GM19351 (cell line): ENCODE measurements around the gene FGF3.

Source experiments
- ATAC-seq: cut with Tn5 transposase; IDR thresholded peaks from one replicate; pipeline ENCODE4 v1.9.1; 2021; ENCODE audit warnings: mild to moderate bottlenecking, moderate library complexity; ENCODE audit not compliant: unreplicated experiment

Gene FGF3

DNA sequence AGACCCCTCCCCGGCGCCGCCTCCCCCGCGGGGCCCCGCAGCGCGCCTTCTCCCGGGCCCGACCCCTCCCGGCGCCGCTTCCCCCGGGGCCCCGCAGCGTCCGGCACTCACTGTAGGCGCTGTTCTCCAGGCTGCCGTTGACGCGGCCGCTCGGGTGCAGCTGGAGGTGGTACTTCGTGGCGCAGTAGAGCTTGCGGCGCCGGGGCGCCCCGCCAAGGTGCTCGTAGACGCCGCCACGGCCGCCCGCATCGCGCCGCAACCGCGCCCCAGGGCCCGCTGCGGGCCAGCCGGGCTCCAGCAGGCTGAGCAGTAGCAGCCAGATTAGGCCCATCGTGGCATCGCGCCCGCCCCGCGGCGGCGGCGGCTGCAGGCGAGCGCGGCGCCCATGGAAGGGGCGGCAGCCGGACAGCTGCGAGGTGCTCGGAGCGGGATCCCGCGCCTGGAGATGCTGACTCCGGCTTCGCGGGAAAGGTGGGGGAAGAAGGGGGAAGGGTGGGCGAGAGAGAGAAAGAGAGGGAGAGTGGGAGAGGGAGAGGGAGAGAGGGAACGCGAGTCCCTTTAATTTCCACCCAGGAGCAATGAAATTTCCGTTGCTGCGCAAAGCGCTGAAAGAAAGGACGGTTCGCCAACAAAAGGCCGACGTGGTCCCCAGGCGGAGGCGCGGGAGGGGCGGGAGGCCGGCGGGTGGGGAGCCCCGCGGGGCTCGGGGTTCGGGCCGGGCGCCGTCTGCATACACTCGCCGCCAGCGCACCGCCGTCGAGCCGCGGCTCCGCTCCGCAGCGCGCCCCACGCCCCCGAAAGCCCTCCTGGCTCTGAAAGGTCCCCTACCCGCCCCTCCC, at the start of gene FGF3:
FGF3 (minus strand) TSS at position 814 of the 839 bp plus-strand sequence; CDS start at position 331, 483 bp downstream.
- no peak for ATAC-seq

DNA sequence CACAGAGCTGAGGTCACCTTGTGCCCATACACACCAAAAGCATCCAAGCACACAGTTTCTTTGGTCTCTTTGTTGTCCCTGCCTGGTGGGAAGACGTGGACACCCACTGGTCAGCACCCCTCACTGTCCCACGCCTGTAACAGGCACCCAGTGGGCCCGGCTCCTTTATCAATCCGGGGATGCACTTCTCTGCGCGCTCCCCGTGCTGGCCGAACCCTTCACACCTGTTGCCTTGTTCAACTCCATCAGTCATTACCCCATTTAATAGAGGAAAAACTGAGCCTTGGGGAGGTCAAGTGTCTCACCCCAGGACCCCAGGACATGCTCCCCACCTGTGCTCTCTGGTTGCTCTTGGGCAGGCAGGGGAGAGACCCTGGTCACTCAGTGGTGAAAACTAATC, 49.7 kb upstream of the FGF3 start:
- no peak for ATAC-seq

- no peak for ATAC-seq
These were observed 49.0 kb upstream of the FGF3 start for GRCh38 chr11:69868006-69868810.

- ATAC-seq = no peak
These were observed 48.1 kb upstream of the FGF3 start for GRCh38 chr11:69867076-69868005.

DNA sequence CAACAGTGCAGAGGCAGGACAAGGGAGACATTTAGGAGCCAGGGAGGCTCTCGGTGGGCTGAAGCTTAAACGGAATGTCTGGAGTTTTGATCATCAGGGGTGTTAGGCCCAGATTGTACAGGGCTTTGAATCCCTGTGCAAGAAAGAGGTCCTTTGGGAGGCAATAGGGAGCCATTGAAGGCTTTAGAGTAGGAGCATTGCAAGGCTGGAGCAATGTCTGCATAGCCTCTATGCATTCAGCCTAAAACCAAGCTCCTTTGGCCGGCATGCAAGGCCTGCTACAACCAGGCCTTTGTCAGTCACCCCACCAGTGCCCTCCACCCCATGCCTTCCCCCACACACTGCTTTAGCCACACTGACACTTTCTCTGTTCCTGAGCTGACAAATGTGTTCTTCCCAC, 47.4 kb upstream of the FGF3 start:
- no peak for ATAC-seq

GRCh38 chr11:69865707-69866106, 46.5 kb upstream of the FGF3 start:
- no peak for ATAC-seq

- ATAC-seq = no peak
These were observed 45.8 kb upstream of the FGF3 start for GRCh38 chr11:69864686-69865661.

DNA sequence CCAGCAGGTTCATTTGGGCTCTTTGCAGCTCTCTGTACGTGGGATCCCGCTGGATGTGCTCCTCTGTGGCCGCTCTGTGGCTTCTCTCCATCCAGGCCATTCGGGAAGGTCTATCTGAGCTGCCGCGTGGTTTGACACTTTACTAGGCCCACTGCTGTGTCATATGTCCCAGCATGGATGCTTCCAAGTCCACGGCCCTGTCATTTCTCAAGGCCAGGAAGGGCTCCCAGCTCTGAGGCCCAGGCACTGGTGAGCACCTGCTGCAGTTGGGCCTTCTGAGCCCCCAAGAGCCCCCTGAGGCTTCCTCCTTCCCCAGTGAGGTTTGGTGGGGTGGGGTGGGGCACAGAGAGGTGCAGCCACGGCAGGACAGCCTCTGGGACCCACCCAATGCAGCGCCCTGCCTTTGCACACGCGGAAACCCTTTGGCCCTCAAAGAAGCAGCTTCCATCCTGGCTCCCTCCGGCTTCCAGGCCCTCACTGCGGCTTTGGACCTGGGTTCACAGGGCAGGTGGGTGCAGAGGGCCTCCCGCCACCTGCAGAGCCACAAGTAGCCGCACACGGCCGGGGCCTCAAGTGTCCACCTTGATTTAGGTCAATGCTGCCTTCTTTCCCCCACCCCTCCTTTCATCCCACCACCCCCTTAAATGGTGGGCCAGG, 44.5 kb upstream of the FGF3 start:
- ATAC-seq = no peak

DNA sequence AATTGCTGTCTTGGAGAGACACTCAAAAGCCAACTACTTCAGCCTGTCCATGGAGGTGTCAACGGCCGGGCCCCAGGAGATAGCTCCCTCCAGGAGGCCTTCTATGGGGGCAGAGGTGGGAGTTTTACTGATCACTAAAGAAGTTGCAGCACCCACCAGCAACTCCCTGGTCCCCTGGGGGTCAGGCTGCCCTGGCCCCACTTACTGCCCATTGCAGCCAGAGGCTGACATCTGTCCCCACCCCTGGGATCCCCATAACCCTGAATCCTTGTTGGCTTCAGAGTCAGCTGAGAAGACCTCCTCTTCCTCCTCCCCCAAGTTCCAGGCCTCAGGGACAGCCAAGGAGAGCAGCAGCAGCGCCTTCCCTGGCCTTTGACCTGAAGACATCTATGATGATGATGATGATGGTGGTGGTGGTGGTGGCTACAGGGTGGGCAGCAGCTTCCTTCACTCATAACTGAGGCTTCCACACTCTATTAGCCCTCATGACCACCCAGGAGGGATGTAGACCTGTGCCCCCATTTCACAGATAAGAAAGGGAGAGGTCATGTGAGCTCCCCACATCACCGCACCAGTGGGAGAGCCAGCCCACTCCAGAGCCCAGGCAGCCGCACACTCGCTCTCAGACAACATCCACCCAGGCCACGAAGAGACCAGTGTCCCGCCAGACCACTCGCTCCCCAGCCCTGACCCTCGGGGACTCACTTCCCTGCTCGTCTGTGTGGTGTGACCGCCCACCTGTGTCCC, 43.8 kb upstream of the FGF3 start:
- no peak for ATAC-seq

GRCh38 chr11:69862331-69862771, 43.1 kb upstream of the FGF3 start:
- no peak for ATAC-seq

DNA sequence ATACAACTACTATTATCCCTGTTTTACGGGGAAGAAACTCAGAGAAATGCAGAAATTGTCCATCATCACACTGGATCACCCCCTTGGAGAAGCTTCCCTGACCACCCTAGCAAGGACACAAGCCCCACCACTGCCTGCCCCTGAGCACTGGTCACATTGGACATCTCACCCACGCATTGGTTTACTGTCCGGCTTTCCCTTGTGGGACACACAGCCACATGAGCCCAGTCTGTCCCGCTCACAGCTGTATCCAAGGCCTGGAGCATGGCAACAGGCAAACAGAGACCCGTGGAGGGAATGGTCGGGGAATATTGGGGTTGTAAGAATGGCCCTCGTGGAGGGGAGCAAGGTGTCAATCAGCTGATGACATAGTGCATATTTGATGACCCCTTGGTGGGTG, 42.7 kb upstream of the FGF3 start:
- no peak for ATAC-seq

DNA sequence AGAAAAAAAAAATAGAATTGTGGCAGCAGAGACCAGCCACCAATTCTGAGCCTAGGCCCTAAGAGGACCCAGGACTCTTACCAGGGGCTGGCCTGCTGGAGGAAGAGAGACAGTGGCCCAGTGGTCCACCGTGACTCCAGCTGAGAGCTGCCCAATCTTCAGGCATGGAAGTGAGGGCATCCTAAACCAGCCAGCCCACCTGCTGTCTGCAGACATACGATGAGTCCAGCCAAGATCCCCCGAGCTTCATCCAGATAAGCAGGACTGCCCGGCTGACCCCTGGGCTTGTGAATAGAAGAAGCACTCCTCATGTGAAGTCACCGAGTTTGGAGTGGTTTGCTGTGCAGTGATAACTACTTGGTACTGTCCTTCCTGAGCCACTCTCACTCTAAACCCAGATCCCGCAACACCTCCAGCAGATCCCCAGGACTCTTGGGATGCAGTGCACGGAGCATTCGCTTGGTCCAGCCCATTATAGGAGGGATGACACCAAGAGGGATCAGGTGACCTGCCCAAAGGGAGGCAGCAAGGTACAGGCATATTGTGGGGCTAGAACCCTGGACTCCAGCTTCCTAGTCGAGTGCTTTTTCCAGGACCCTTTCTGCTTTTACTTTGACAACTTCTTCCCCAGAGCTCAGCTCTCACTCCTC, 41.7 kb upstream of the FGF3 start:
- no peak for ATAC-seq

DNA sequence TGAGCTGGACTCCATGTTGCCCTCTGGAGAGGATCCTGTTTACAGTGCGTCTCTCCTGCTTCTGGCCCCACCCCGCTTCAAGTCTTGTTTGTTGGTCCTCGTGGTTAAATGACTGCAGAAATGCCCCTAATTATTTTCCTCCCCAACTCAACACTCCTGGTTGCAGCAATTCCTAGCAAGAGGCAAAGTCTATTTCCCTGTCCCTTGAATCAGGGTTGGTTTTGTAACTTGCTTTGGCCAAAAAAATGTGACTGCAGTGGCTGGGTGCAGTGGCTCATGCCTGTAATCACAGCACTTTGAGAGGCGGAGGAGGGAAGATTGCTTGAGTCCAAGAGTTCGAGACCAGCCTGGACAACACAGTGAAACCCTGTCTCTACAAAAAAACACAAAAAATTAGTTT, 41.0 kb upstream of the FGF3 start:
- ATAC-seq = no peak

DNA sequence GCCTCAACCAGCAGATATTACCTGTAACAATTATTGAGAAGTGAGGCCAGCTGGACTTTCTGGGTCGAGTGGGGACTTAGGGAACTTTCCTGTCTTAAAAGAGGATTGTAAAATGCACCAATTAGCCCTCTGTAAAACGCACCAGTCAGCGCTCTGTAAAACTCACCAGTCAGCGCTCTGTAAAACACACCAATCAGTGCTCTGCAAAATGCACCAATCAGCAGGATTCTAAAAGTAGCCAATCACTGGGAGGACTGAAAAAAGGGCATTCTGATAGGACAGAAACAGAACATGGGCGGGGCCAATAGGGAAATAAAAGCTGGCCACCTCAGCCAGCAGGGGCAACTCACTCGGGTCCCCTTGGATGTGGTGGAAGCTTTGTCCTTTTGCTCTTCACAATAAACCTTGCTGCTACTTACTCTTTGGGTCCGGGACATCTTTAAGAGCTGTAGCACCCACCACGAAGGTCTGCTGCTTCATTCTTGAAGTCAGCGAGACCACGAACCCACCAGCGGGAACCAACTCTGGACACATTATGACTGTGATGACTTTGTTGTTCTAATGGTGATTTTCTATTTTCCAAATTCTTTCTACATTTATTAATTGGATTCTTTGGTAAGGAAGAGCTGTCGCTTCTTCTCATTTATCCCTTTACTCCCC, 40.2 kb upstream of the FGF3 start:
- no peak for ATAC-seq

GRCh38 chr11:69855421-69855820, 36.2 kb upstream of the FGF3 start:
- ATAC-seq = no peak

- no peak for ATAC-seq
These were observed 35.5 kb upstream of the FGF3 start for GRCh38 chr11:69854713-69855112.

GRCh38 chr11:69852056-69852455, 32.8 kb upstream of the FGF3 start:
- no peak for ATAC-seq

- no peak for ATAC-seq
These were observed 29.0 kb upstream of the FGF3 start for GRCh38 chr11:69848201-69848600.
